Parathyroid adenoma (tissue), 2 donors: ENCODE measurements around the gene MYCBP2.

Experiments used
- H2AFZ ChIP-seq: fragments of 300-600 bp; sonication (generic); one replicate; pipeline ENCODE4 v1.7.0; 2017; ENCODE audit warnings: antibody characterized with exemption, mild to moderate bottlenecking
- H3K27ac ChIP-seq: fragments of 300-600 bp; sonication (generic); one replicate; pipeline ENCODE4 v1.7.0; 2017
- H3K27me3 ChIP-seq: fragments of 300-600 bp; sonication (generic); one replicate; pipeline ENCODE4 v1.7.0; 2017; ENCODE audit warnings: low read length; ENCODE audit not compliant: control insufficient read depth, insufficient read depth
- H3K36me3 ChIP-seq: fragments of 300-600 bp; sonication (generic); one replicate; pipeline ENCODE4 v1.7.0; 2017; ENCODE audit warnings: low read length; ENCODE audit not compliant: control insufficient read depth, insufficient read depth
- H3K4me1 ChIP-seq: fragments of 300-600 bp; sonication (generic); one replicate; pipeline ENCODE4 v1.7.0; 2017; ENCODE audit warnings: control low read depth
- H3K4me2 ChIP-seq: fragments of 300-600 bp; sonication (generic); one replicate; pipeline ENCODE4 v1.7.0; 2017; ENCODE audit warnings: low read length
- H3K4me3 ChIP-seq: fragments of 300-600 bp; sonication (generic); one replicate; pipeline ENCODE4 v1.7.0; 2017; ENCODE audit warnings: low read depth, low read length
- H3K79me2 ChIP-seq: fragments of 300-600 bp; sonication (generic); one replicate; pipeline ENCODE4 v1.7.0; 2017; ENCODE audit warnings: control low read depth
- H3K9ac ChIP-seq: fragments of 300-600 bp; sonication (generic); one replicate; pipeline ENCODE4 v1.7.0; 2017; ENCODE audit warnings: mild to moderate bottlenecking
- H3K9me3 ChIP-seq: fragments of 300-600 bp; sonication (generic); one replicate; pipeline ENCODE4 v1.7.0; 2017; ENCODE audit warnings: low read length; ENCODE audit not compliant: control insufficient read depth
- TF ChIP-seq, protein P1 (sequence below): fragments of 300-600 bp; sonication (generic); IDR thresholded peaks from one replicate; pipeline ENCODE4 v1.7.0; 2017; ENCODE audit warnings: antibody characterized with exemption, mild to moderate bottlenecking
- donor health status: primary hyperparathyroidism.

Gene MYCBP2

DNA sequence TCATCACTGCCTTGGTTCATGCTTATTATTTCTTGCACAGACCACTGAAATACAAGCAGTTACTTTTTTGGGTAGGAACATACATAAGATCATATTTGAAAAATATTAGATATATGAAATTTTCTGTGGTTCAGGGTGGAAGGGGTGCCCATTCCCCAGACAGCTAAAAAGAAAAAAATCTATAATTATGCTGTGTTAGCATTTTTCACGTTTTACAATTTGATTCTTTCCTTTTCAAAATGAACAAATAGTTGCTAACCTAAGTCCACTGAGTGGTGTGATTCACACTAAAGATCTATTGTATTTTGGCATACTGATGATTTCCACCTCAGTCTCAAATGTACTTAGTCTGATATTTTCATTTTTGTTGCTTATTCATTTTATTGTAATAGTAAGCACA is 233.2 kb downstream of the MYCBP2 start:
- Histone ChIP-seq H3K27me3 (no peaks in the 10 kb centered on the region), H3K4me3 (no peak overlapping the region), H3K4me2 (no peak overlapping the region), H3K79me2 (no peaks in the 10 kb centered on the region), H2AFZ (no peak overlapping the region), H3K9me3 (no peaks in the 10 kb centered on the region), H3K9ac (no peak overlapping the region), H3K36me3 (no peaks in the 10 kb centered on the region), H3K27ac (no peak overlapping the region), H3K4me1 (no peaks in the 10 kb centered on the region)
- TF ChIP-seq, protein P1, sequence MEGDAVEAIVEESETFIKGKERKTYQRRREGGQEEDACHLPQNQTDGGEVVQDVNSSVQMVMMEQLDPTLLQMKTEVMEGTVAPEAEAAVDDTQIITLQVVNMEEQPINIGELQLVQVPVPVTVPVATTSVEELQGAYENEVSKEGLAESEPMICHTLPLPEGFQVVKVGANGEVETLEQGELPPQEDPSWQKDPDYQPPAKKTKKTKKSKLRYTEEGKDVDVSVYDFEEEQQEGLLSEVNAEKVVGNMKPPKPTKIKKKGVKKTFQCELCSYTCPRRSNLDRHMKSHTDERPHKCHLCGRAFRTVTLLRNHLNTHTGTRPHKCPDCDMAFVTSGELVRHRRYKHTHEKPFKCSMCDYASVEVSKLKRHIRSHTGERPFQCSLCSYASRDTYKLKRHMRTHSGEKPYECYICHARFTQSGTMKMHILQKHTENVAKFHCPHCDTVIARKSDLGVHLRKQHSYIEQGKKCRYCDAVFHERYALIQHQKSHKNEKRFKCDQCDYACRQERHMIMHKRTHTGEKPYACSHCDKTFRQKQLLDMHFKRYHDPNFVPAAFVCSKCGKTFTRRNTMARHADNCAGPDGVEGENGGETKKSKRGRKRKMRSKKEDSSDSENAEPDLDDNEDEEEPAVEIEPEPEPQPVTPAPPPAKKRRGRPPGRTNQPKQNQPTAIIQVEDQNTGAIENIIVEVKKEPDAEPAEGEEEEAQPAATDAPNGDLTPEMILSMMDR, result no peak

DNA sequence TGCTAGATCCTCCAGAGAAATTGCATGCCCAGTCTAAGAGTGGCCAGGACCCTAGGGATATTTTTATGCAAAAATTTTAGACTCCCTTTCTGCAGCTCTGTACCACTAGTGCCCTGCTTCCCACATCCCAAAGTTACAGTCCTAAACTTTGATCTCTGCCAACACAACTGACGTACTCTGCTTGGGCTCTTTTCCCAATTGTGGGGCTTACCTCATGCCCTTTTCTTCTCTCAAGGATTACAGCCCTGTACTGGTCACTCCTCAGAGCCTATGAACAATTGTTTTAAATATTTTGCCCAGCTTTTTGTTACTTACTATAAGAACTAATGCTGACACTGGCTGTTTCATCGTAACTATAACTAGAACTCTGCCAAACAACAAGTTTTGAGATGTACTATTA is 242.1 kb downstream of the MYCBP2 start:
- peaks cover 4% of the 10 kb centered on the region for H3K27me3 ChIP-seq
- no peak overlapping the region for H3K27ac ChIP-seq
- peaks cover 4% of the 10 kb centered on the region for H3K36me3 ChIP-seq
- TF ChIP-seq, protein P1, result no peak
- H3K4me2 ChIP-seq, result no peak overlapping the region
- no peaks in the 10 kb centered on the region for H3K4me1 ChIP-seq
- H3K9ac ChIP-seq, result no peak overlapping the region
- no peak overlapping the region for H3K4me3 ChIP-seq
- H3K9me3 ChIP-seq, result no peaks in the 10 kb centered on the region
- no peaks in the 10 kb centered on the region for H3K79me2 ChIP-seq
- H2AFZ ChIP-seq, result no peak overlapping the region

DNA sequence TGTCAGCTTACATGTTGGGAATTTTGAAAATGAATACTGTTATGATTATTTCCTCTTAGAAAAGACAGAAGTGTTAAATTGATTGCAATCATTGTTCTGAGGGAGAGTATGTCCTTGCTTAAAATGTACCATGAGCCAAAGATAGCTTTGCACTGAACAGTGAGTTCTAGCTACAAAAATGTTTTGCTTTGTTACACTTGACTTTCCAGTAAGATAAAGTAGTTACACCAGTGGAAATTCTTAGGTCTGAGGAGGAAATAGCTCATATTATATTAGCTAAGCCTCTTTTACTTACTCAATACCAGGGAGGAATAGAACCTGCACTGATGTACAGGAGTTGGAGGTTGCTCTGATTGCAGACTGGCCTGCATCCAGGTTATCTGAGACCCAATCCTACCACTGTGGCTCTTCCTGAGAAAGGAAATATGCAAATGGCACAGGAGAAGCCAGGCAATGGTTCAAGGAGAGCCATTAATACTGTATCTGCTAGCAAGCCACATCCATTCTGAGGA is 246.9 kb downstream of the MYCBP2 start:
- Histone ChIP-seq H3K36me3 (peaks cover 4% of the 10 kb centered on the region), H3K27ac (no peak overlapping the region)
- TF ChIP-seq, protein P1, result no peak

DNA sequence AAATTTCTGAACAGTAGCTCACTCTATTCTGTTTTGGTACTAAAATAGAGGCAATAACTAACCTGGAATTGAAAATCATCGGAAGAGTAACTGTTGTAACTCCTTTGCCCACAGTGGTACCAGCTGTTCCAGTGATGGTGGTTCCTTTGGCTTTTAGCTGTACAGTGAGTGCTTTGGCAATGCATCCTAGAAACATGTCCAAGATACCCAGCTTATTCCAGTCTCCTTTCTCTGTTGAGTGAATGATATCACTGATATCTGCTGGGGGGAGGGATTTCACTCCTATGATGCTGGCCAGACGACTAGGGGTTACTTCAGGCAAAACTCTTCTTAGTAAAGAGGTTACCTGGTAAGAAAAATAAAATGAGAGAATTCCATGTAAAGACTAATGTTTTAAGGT is 259.4 kb downstream of the MYCBP2 start:
- no peaks in the 10 kb centered on the region for H3K9me3 ChIP-seq
- H3K27ac ChIP-seq, result no peak overlapping the region
- TF ChIP-seq, protein P1, result no peak
- no peak overlapping the region for H3K4me3 ChIP-seq
- H2AFZ ChIP-seq, result no peak overlapping the region
- H3K4me2 ChIP-seq, result no peak overlapping the region
- H3K4me1 ChIP-seq, result no peaks in the 10 kb centered on the region
- no peak overlapping the region for H3K9ac ChIP-seq
- no peaks in the 10 kb centered on the region for H3K27me3 ChIP-seq
- no peaks in the 10 kb centered on the region for H3K36me3 ChIP-seq
- H3K79me2 ChIP-seq, result no peaks in the 10 kb centered on the region

More for the DNA sequence above, 246.9 kb downstream of the MYCBP2 start:
- Histone ChIP-seq H3K4me3 (no peak overlapping the region), H3K4me2 (no peak overlapping the region), H3K79me2 (no peaks in the 10 kb centered on the region), H3K27me3 (peaks cover 4% of the 10 kb centered on the region), H3K4me1 (no peaks in the 10 kb centered on the region), H2AFZ (no peak overlapping the region), H3K9ac (no peak overlapping the region), H3K9me3 (no peaks in the 10 kb centered on the region)

DNA sequence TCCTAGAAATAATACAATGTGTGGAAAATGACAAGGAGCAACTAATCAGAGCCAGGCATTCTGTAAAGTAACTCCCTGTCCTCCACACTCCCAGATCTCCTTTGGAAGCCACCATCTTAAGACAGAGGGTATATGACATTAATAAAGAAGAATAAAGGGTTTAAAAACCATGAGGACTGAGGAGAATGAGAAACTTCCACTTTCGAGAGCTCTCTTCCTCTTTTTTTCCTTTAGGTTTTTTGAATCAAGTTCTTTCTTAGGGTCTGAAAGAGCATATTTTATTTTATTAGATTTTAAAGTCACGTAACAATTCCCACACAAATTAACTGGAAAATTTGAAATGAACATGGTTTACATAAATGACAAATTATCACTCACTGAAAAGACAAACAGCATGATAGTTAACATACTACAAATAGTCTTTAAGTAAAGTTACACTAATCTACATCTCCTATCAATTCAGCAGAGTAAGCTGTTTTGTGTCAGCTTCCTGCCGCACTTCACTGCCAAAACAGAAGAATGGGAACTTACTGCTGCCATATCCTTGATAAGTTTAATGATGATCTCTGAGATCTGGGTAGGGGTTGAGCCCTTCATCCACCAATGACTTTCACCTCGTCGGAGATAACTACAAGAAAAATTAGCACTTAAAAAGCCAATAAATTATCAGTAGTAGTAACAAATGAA is 261.3 kb downstream of the MYCBP2 start:
- H2AFZ ChIP-seq, result no peak overlapping the region
- TF ChIP-seq, protein P1, result no peak
- no peaks in the 10 kb centered on the region for H3K36me3 ChIP-seq
- no peak overlapping the region for H3K9ac ChIP-seq
- no peaks in the 10 kb centered on the region for H3K9me3 ChIP-seq
- no peak overlapping the region for H3K4me3 ChIP-seq
- H3K27me3 ChIP-seq, result no peaks in the 10 kb centered on the region
- no peak overlapping the region for H3K27ac ChIP-seq
- H3K4me1 ChIP-seq, result no peaks in the 10 kb centered on the region
- H3K79me2 ChIP-seq, result no peaks in the 10 kb centered on the region
- H3K4me2 ChIP-seq, result no peak overlapping the region
